GM19099 (cell line): ENCODE measurements around the gene MYO1D.

Experiments
- POLR2A ChIP-seq: IDR thresholded peaks from 3 replicates; pipeline ENCODE4 v1.6.1; 2011; ENCODE audit warnings: low read depth; ENCODE audit not compliant: insufficient read length; ENCODE audit errors: extremely low read depth

The MYO1D gene

DNA sequence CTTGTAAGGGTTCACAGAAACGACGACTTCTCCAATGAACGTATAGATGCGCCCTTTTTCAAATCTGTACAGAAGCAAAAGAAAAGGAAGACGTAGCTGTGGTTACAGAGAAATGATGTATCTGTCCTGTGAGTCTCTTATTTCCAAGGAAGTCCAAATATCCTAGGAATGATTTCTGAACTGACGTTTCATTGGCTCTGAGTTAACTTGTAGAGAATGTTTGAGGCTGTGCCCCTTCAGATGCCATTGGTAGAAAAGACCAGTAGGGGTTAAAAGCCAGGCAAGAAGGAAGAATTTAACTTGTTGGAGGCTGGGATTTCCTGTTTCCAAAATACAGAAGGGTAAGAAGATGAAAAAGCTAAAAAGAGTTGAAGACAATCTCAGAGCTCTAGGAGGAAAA lies 96.2 kb downstream of the MYO1D start:
- no peak for TF ChIP-seq POLR2A

DNA sequence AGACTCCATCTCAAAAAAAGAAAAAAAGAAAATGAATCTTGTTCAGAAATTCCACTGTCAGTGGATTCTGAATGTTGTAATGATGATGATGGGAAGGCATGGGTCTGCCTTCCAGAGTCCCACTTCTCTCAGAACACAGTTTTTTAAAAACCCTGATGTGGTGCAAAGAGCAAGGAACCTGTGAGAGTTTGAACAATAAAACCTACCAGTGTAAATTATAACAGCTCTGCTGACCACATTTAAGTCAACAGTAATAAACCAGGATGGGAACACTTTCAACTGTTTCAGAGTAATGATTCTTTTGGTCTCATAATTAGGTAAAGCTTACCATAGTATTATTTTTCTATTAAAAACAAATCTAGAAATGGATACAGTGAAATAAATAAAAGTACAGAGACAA lies 99.0 kb downstream of the MYO1D start:
- TF ChIP-seq POLR2A: no peak

DNA sequence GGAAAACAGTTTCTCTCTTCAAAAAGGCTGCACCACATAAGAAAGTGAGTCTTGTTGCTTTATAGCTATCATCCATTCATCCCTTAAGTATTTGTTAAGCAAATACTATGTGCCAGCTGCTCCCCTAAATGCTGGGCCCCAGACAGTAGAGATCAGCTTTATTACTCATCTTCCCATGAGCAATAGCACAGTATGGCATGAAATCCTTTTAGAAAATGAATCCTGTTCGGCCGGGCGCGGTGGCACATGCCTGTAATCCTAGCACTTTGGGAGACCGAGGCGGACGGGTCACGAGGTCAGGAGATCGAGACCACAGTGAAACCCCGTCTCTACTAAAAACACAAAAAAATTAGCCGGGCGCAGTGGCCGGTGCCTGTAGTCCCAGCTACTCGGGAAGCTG lies 99.5 kb downstream of the MYO1D start:
- TF ChIP-seq POLR2A: no peak

DNA sequence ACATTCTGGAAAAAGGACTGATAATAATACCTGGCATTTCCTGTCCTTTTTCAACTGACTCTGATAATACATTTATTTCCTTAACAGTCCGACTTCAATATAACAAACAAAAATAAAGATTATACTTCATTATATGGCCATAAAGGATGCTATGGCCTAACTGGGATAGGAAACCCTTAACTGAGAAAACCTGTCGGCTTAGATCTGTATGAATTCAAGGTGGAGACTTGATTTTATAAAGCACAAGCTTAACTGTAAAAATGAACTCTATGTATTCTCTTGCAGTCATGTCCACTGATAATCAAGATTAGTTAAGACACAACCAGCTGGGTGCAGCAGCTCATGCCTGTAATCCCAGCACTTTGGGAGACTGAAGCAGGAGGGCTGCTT lies 102.2 kb downstream of the MYO1D start:
- no peak for TF ChIP-seq POLR2A

DNA sequence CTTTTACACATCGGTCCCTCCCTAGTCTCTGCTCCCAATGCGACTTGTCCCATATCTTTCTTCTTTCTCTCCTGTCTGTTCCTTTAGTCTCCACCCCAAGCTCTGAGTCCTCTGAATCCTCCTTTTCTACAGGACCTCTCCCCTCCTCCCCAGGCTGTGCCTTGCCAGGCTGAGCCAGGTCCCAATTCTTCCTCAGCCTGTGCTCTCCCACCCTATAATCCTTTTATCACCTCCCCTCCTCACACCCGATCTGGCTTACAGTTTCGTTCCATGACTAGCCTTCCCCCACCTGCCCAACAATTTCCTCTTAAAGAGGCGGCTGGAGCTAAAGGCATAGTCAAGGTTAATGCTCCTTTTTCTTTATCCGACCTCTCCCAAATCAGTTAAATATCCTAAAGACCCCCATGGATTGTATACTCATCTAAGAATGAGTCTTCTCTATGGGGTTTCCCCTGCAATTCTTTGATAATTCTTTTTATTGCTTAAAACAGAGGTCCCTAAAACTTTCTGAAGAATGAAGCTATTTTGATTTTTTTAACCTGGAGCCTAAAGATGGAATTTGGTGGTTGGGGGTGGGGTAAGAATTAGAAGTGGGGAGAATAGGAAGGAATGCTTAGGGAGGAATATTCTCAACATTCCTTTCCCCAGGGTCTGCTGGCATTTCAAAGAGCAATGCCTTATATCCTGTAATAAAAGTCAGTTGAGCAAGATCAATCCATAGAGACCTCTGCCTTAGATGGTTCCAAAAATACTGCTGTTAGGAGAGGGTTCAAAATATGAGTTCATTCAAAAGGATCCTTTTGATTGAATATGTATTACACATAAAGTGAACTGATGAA lies 102.8 kb downstream of the MYO1D start:
- no peak for TF ChIP-seq POLR2A

DNA sequence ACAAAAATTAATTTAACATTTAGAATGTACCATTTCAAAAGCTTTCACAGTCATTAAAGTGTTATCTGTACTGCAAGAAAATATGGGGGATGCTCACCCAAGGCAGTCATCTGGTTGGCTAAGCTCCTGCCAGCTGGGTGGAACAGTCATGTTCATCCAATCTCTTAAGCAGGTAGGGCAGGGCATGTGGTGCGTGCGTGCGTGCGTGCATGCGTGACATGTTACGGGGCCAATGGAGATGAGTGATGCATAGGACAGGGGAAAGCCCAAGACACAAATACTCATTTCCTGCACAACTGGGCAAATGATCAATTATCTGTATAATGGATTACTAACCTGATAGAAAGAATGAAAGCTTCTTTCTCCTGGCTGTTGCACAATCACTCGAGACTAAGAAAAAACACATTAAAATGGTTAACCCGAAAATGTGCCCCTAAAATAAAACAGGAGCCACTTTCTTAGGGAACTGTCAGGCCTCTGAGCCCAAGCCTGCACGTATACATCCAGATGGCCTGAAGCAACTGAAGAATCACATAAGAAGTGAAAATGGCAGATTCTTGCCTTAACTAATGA lies 104.4 kb downstream of the MYO1D start:
- TF ChIP-seq POLR2A: no peak

DNA sequence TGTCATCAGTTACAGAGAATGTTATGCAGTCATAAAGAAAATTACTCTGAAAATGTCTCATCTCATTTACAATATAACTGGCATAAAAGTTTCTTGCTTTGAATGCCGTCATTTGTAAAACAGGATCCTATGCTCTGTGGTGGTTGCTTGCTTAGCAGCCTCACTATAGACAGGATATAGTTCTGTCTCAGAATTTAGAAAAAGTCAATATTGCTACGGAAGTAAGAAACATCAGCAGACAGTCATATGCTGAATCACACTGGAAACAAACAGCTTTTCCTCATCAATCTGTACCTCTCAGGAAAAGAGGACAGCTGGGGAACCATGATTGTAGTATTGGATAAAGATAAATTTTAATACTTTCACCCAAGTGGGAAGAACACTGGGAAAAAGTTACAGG lies 105.5 kb downstream of the MYO1D start:
- no peak for TF ChIP-seq POLR2A

DNA sequence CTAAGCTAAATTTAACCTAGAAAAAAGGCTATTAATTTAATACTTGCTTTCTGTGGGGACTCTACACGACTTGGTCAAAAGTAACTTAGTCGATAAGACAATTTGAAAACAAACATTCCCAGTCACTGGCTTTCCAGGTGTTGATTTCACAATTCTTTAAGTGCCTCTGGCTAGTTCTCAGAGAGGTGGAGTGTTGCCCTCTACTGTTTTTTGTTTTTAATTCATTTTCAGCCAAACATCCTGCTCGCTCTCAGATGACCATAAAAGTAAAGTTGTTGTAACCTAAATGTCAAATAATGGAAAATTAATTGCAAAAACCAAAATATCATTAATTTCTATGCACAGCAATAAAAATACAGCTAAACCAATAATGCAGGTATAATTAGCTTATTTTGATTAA lies 107.1 kb downstream of the MYO1D start:
- TF ChIP-seq POLR2A: no peak

DNA sequence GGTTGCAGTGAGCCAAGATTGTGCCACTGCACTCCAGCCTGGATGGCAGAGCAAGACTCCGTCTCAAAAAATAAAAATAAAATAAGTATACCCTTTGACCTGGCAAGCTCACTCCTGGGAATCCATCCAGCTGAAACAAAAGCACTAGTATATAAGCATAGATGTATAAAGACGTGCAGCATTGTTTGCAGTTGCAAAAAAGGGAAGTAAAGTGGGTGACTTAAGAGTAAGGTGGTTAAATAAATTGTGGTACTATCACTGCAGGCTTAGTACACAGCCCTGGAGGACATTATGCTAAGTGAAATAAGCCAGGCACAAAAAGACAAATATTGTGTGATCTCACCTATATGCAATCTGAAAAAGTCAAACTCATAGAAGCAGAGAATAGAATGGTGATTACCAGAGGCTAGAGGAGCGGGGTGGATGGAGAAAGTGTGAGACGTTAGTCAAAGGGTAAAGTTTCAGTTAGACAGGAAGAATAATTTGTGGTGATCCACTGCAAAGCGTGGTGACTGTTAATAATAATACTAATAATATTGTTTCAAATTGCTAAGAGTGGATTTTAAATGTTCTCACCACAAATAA lies 113.0 kb downstream of the MYO1D start:
- TF ChIP-seq POLR2A: no peak

DNA sequence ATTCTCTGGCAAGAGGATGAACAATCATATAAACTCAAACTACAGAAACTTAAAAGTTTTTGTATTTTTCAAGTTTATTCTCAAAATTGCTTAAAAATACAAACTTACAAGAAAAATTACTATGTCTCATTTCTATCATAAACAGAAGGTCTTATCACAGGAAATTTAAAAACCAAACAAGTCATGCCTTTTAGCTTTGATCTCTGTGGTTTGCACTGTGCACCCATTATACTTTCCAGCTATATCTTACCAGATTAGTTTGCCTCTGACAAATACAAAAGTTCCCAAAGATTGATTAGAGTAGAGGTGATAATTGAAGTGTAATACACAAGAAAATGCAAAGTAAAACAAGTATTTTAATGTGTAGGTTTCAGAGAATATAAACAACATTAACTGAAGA lies 117.4 kb downstream of the MYO1D start:
- no peak for TF ChIP-seq POLR2A

DNA sequence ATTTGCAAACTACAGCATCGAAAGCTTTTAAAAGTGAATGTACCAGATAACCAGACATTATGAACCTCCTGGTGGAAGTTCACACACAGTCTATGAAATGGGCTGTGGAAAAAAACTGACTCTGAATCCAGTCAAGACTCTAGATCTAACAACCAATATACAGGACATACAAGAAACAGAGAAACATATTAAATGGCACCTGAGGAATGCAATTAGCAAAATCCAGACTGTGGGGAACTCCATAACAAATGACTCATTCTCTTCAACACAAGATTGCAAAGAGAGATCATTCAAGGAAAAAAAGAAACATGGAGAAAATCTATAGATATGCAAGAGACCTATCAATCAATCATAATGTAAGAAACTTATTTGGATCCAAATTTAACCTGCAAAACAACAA lies 119.0 kb downstream of the MYO1D start:
- TF ChIP-seq POLR2A: no peak

DNA sequence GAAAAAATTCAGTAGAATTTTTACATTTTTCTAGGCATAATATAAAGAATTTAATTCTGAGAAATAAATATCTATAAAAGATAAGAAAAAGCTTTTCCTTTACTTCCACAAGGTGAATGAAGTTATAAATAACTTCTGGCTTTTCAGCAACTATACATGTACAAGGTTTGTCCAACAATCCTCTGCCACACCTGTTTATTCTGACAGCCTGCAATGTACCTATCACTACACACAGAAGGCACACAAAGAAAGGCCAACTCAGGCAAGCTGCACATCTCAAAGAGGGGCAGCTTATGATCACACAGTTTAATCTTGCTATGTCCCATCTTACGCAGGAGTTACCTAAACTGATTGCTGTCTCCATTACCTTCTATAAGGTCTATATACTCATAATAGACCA lies 120.2 kb downstream of the MYO1D start:
- TF ChIP-seq POLR2A: no peak

DNA sequence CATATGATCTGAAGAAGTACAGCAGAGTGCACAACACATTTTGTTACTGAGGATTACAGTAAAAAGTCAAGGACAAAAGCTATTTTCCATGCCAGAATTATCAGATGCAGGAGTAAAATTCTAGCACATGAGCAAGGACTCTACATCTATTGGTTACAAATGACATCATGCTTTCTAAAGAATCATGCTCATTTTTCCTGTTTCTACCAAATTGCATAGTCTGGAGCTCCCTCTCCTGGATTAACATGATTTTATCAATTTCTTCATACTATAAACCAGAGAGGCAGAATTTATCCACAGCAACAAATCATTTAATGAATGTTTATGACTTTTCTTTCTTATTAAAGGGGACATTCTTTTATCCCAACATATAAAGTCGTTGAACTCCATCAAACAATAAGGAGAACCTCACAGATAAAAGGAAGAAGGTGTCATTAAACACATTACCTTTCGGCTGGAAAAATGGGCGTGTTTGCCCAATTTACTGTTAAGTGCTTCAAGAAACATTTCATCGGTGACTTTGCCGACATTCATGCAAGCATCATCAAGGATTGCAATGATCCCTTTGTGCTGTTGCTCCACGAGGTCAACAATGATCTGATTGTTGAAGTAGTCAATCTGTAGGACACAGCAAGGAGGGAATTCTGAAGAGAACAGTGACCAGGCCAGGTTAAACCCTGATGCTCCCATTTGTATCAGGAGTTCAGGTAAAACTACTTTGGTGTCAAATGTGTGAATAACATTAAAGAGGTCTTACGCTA lies 121.7 kb downstream of the MYO1D start:
- no peak for TF ChIP-seq POLR2A

DNA sequence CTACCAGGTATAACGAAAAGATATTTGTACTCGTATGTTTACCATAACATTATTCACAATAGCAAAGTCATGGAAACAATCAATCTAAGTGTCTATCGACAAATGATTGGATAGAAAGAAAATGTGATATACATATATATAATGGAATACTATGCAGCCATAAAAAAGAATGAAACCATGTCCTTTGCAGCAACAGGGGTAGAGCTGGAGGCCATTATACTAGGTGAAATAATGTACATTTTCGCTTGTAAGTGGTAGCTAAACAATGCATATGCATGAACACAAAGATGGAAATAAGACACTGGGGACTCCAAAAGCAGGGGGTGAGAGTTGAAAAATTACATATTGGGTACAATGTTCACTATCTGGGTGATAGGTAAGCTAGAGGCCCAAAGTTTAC lies 124.0 kb downstream of the MYO1D start:
- no peak for TF ChIP-seq POLR2A

DNA sequence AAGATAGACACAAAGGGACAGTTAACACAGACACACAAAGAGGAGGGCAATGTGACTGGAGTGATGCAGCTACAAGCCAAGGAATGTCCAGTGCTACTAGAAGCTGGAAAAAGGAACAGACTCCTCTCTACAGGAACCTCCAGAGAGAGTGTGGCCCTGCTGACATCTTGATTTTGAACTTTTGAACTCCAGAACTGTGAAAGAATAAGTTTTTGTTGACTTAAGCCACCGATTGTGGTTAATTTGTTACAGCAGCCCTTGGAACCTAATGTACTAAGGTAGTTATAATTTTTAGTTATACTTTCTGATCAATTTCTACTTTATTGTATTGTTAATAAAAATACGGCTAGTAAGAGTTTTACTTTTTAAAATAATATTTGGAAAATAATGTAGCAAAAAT lies 129.1 kb downstream of the MYO1D start:
- no peak for TF ChIP-seq POLR2A

DNA sequence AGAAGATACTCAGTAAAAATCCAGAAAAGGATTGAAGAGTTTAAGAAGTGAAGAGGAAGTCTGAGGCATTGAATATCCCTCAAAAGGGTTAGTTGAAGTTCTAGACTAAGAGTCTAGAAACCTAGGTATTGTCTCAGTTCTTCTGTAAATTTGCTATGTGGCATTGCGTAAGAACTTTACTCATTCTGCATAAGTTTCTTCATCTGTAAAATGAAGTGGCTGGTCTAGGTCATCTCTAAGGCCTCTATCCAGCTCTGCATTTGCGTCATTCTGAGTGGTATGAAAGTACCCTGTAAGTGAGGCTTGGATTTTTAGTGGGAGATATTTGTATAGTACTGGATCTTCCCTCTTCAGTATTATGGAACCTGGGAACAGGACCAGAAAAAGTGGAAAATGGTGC lies 130.2 kb downstream of the MYO1D start:
- no peak for TF ChIP-seq POLR2A
